C1 segment of cervical spinal cord (tissue), 14 donors: Measurements from ENCODE around the gene MYLK4.

Source experiments
- DNase-seq, 14 donors: peaks; one replicate each; lab custom pipeline; 2025; lab: John Stamatoyannopoulos, UW

MYLK4 gene

DNA sequence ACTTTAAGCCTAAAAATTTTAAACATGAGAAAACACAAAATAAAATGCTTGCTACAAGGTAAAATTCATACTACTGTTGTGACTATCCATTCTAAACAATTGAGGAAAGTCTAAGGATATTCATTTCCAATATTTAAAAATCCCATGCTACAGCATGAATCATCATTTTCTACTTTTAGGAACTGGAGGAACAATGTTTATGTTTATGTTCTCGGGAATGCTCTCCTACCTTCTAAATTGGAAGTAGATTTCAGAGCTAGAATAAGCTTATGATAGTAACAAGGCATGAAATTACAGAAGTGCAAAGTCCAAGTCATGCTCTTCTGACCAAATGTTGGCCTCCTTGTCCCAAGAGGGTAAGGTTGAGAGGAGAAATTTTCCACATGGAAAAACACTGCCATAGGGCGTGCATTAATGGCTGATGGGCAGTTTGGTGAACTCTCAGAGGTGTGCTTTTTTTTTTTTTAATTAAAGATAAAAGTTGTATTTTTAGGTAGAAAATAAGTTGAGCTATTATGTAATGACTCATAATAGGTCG, 6.0 kb upstream of the MYLK4 start:
- DNase-seq, result no peak

DNA sequence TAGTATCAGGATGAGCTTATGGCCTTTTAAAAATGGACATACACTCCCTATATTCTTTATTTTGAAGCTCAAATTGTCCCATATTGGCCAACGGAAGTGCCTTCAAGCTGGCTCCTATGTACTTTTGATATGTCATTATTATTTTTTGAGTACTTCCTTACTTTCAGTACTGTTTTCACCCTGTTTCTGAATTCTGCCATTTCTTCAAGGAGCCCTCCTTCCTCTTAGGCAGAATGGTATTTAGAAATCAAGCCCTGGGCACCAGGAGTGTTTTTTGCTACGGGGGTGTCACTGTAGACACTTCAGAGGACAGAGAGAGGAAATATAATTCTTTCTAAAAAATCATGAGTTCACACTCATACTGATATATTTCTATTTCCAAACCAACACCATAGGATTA, 5.5 kb upstream of the MYLK4 start:
- no peak for DNase-seq

- DNase-seq, result no peak
These were observed 4.7 kb upstream of the MYLK4 start for GRCh38 chr6:2755456-2755855.

GRCh38 chr6:2754911-2755310, 4.2 kb upstream of the MYLK4 start:
- DNase-seq, result no peak

DNA sequence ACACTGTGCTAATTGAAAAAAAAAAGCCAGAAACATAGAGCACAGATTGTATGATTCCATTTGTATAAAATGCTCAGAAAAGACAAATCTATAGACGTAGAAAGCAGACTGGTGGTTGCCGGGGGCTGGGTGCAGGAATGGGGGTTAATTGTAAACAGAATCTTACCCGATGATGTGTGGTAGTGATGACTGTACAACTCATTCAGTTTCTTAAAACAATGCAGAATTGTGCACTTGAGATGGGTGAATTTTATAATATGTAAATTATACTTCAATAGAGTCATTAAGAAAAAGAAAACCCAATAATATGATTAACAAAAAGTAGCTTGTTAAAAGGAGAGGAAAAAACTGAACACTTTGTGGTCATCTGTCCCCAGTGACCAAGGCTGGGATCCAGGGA, 3.7 kb upstream of the MYLK4 start:
- DNase-seq, result no peak

DNA sequence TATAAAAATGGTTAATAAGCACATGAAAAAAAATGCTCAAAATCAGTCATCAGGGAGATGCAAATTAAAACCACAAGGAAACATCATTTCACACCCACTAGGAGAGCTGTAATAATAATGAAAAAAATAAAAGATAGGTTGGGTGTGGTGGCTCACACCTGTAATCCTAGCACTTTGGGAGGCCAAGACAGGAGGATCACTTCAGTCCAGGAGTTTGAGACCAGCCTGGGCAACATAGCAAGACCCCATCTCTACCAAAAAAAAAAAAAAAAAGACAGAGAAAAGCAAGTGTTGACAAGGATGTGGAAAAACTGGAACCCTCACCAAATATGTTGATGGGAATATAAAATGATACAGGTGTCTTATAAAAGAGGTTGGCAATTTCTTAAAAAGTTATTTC, 3.0 kb upstream of the MYLK4 start:
- no peak for DNase-seq

- DNase-seq, result no peak
These were observed 2.4 kb upstream of the MYLK4 start for GRCh38 chr6:2753110-2753489.

GRCh38 chr6:2752477-2753109, 1.9 kb upstream of the MYLK4 start:
- DNase-seq, result no peak

DNA sequence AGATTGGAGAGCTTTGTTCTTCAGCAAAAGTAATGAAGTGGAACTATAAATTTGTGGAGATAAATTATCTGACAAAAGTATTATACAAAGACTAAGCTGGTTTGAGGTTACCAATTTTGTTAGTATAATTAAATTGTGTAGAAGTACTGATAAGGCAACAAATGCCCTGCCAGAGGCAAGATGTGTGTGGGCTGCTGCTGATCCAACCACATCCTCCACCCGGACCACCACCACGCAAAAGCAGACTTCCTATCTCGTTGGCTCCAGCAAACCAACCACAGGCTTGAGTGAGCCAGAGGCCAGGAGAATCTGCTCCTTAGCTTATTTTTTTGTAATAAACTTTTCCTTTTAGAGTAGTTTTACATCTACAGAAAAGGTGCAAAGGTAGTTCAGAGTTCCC, 1.1 kb upstream of the MYLK4 start:
- DNase-seq, result no peak

GRCh38 chr6:2749969-2750600, 637 bp downstream of the MYLK4 start:
- DNase-seq, result peak in 7 of 14 donors; percentile 27 to 74 (median 42)

DNA sequence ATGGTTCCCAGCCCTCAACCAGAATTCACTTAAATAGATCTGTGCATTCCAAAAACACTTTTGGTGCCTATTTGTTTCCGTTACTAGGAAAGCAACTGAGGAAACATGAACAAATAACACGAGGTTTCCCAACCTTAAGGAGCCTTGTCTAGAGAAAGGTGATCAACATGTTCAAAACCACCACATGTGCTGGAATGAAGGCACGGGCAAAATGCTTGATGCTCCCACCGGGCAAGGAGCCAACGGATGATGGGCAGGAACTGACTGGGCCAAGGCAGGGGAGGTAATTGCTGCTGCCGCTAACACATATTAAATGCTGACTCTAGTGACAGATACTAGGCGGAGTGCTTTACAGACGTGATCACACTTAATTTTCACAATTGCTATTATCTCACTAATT, 2.5 kb downstream of the MYLK4 start:
- no peak for DNase-seq

DNA sequence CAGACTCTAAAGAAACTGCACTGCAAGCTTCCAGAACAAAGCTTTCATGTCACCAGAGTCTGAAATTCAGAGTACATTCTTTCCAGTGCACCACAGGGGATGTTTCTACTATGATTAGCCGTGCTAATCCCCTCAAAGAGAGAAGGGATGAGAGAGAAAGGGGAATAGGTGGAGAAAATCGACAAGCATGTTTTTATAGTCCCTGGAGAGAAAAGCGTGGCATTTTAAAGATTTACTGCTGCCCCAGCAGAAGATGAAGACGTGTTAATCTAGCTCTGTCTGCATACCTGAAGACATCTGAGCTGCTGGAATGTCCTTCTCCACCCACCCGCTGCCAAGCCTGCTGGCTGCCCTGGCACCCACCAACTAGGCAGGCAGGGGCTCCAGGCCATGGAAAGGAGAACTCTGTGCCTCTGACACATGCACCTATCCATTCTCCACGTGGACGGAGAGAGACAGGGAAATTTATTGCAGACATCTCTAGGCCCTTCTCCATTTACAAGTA, 4.1 kb downstream of the MYLK4 start:
- peak in 1 of 14 donors; percentile 69 for DNase-seq

DNA sequence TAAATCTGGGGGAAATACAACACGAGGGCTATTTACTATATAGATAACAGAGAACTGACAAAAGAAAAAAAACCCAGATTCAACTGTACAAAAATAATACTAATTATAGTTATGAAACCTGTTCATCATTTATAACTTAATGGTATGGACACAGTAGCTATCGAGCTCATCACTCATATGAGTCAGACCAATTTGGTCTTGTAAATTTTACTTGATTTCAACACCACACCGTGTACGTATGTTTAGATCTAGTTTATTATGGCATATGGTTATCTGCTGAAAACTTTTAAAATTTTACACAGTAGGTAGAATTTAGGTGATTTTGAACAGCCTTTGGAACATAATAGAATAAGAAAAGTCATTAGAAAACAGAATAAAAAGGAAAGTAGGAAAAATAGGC, 5.5 kb downstream of the MYLK4 start:
- DNase-seq, result no peak

DNA sequence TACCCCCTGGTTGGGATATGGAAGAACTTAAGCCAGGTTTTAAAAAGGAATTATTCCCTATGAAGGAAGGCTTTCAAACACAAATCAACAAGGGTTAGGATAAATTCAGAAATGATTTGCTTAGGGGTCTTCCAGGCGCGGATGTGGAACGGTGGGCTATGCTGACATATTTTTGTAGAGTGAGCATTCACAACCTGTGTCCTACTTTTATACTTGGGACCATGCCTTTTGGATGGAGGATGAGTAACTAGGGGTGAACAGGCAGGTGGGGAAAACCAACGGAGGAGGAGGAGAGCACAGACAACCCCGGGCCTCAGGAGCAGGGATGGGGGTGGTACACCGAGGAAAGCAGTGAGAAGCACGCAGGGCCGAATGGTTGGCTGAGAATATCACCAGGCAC, 5.9 kb downstream of the MYLK4 start:
- peak in 1 of 14 donors; percentile 68 for DNase-seq

DNA sequence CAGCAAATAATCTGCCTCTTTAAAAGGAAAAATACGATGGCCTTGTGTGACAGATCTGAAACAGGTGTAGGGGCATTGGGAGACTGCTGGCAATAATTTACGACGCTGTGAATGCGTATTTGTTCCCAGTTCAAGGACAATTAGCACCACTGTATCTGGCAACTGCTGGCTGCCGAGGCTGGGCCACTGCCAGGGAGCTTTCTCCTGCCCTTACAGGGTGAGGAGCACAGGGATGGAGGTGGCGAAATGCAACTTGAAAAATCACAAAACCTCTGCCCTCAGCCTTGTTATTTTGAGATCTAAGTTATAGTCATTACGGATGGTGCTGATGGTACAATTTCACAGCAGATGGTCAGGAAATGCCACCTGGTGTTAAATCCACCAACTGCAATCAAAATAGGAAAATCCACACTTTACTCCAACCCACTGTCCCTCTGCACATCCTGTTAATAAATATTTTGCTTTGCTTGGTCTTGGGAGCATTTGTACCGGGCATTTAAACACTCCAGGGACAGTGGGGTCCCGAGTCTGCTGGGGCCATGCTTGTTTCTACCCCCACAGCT, 6.4 kb downstream of the MYLK4 start:
- peak in 5 of 14 donors; percentile 25 to 85 (median 32) for DNase-seq

DNA sequence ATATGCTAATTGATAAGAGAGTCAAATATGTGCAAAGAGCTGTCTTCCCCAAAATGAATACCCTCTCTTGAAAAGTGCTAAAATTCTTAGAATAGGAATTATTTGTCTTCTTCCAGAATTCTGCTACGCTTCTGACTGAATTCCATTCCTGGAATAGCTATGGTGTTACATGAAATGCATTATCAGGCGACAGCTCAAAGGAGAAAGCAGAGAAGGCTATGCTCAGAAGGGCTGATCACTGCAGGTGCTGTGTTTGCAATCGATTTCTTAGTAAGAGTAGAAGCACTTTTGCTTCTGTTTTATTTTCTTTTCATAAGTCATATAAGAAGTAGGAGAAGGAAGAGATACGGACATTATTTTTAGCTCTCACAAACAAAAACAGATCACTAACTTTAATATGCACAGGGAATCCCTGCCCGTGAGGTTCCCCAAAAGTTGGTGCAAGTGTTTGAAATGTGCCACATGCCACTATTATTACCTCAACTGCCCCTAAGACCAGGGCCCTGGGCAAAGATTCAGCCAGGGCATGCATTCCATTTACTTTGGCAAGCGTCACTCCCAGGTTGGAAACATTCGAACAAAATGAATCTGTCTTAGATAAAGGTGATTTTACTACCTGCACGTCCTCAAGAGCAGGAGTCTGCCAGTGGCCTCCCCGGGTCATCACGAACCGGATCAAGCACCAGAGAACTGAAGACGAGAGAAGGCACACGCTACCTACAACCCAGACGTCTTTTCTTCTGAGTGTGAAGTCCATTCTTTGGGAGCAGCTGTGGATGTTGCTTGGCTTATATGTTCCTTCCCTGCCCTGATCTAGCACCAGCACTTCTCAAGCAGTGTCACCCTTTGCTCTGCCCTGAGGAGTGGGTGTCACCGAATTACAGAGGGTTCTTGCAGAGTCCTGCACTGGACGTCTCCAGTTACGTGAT, 7.2 kb downstream of the MYLK4 start:
- peak in 1 of 14 donors; percentile 76 for DNase-seq

GRCh38 chr6:2741756-2742155, 9.0 kb downstream of the MYLK4 start:
- no peak for DNase-seq

DNA sequence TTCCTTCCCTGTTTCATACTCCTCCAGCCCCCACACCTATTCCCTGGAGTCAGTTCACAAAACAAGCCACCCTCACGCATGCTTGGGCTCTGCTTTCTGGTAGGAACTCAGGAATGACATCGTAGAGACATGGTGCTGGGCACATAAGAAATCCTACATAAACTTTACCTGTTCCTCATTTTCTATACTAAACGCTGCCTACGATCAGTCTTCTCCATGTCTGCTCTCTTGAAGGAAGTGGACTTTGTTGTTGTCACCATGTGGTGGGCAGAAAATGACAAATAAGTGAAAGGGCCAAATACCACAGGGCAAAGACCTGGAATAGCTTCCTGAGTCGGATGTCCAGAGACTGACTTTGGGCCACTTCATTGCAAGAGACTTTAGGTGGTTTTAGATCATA, 10.1 kb downstream of the MYLK4 start:
- no peak for DNase-seq

- no peak for DNase-seq
These were observed 11.4 kb downstream of the MYLK4 start for GRCh38 chr6:2739335-2739734.

DNA sequence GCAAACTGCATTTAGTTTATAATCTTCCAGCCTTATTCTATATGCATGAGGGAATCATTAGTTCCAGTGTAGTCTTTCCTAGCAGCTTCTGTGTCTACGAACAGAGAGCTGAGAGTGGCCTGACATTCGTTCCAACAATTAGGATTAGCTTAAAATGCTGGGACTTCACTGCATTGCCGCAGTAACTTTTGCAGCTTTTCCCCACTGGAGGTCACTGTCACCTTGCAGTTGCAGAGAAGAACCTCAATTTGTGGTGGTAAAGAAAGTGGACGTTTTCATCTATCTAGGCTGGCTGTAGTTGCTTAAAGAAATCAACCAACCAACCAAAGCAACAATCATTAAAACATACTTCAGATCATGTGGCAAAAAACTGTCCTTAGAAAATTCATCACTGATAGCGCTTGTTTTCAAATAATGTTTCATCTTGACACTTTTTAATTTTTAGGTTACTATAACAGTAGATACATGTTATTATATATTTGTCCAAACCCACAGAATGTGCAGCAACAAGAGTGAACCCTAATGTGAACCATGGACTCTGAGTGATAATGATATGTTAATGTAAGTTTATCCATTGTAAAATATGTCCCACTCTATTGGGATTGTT, 12.2 kb downstream of the MYLK4 start:
- peak in 8 of 14 donors; percentile 14 to 75 (median 33) for DNase-seq

DNA sequence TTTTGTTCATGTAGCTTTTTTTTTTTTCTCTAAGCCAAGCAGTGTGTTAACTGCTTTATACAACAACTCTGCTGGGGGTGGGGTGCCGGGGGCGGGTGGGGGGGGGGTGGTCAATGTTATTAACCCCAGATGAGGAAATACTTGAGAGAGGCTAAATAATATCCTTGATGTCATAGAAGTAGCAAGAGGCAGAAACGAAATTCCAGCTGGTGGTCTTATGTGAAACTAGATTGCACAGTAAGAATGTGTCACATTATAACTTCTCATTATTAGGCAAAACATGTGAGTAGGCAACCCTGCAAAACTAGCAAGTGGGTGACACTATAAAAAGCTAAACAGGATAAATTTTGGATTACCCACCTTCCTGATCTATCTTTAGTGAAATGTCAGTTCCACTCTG, 12.8 kb downstream of the MYLK4 start:
- DNase-seq, result no peak
